Measurements from ENCODE around the gene CR1L. TPM values are rescaled to one million over a fixed set of nuclear protein-coding genes. Genes with fewer than 3 reads are reported as not detected.
A peak's percentile ranks its signal among the peaks of the same experiment; 100 is the strongest.
"Not testable (repeated sequence)": the region's sequence is repeated elsewhere in the genome, so short reads cannot be mapped to it uniquely, and the experiment has no call there.

CR1L gene
- total and polyA plus RNA-seq, 5 donors from 2014 or later = not detected

DNA sequence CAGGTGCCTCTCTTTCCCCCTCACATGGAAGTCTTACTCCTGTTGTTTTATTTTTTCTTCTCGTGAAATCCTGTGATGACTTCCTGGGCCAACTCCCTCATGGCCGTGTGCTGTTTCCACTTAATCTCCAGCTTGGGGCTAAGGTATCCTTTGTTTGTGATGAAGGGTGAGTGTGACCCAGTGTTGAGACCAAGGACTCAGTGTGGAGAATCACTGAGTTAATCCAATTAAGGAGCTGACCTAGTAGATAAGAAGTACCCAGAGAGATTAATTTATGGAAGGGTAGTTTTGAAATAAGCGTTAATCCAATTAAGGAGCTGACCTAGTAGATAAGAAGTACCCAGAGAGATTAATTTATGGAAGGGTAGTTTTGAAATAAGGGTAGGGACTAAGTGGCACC, 67.8 kb downstream of the CR1L start:
- not testable (repeated sequence) for H3K27me3 ChIP-seq (ENCODE audit: control insufficient read depth, insufficient read depth, low read length); H3K27ac ChIP-seq (ENCODE audit: insufficient read depth, low read length, poor library complexity, severe bottlenecking); H3K4me1 ChIP-seq (ENCODE audit: control insufficient read depth, insufficient read depth, low read length, poor library complexity, severe bottlenecking); H3K36me3 ChIP-seq (ENCODE audit: control insufficient read depth, insufficient read depth, low read length); ATAC-seq (ENCODE audit: low read depth in 2 of 2); H3K9me3 Mint-ChIP-seq; H3K36me3 Mint-ChIP-seq; H3K9me3 ChIP-seq (ENCODE audit: control insufficient read depth in 2 of 2, low read length in 2 of 2); H3K4me3 Mint-ChIP-seq; H3K4me1 Mint-ChIP-seq; H3K27ac Mint-ChIP-seq; H3K4me3 ChIP-seq (ENCODE audit: low read depth, low read length); DNase-seq
- H3K27me3 Mint-ChIP-seq = peaks cover 13% of the 10 kb centered on the region

DNA sequence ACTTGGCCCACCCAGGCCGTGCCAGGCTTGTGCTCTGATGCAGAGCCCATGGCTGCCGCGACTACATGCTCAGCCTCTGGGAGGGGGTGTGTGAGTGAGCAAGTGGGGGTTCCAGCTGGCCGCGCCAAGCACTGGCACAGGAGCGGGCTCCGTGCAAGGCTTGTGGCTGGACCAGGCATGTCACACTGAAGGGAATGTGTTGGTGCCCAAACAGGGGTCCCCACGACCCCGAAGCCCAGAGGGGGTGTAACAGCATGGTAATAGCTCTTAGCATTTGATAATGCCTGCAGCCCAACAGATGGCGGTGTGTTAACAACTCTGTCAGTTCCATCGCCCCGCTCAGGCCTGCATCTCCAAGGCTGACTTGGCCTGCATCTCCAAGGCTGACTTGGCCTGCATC, 68.6 kb downstream of the CR1L start:
- Histone ChIP-seq H3K27ac (ENCODE audit: insufficient read depth, low read length, poor library complexity, severe bottlenecking) (no peak overlapping the region), H3K4me1 (ENCODE audit: control insufficient read depth, insufficient read depth, low read length, poor library complexity, severe bottlenecking) (no peaks in the 10 kb centered on the region), H3K4me3 (ENCODE audit: low read depth, low read length) (no peak overlapping the region), H3K27me3 (ENCODE audit: control insufficient read depth, insufficient read depth, low read length) (no peaks in the 10 kb centered on the region), H3K9me3 (ENCODE audit: control insufficient read depth in 2 of 2, low read length in 2 of 2) (no peaks in the 10 kb centered on the region), H3K36me3 (ENCODE audit: control insufficient read depth, insufficient read depth, low read length) (no peaks in the 10 kb centered on the region)
- Mint-ChIP-seq H3K27me3 (peaks cover 11% of the 10 kb centered on the region), H3K36me3 (no peaks in the 10 kb centered on the region), H3K27ac (no peak overlapping the region), H3K9me3 (peaks cover 0 to 1% (median 0%) of the 10 kb centered on the region in 7 donors), H3K4me3 (no peak overlapping the region), H3K4me1 (no peaks in the 10 kb centered on the region)
- DNase-seq (peak in 1 of 3 donors; percentile 24), ATAC-seq (ENCODE audit: low read depth in 2 of 2) (no peak)

DNA sequence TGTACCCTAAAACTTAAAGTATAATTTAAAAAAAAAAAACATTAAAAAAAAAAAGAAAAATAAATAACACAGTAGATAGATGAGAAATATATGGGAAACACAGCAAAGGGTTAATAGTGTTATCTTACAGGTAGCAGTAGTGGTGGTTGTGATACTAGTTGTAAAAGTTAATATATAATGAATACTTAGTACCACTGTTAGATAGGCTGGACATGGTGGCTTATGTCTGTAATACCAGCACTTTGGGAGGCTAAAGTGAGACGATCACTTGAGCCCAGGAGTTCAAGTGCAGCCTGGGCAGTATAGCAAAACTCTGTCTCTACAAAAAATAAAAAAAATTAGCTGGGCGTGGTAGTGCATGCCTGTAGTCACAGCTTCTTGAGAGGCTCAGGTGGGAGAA, 74.3 kb downstream of the CR1L start:
- no peak overlapping the region for H3K27ac ChIP-seq (ENCODE audit: insufficient read depth, low read length, poor library complexity, severe bottlenecking)

DNA sequence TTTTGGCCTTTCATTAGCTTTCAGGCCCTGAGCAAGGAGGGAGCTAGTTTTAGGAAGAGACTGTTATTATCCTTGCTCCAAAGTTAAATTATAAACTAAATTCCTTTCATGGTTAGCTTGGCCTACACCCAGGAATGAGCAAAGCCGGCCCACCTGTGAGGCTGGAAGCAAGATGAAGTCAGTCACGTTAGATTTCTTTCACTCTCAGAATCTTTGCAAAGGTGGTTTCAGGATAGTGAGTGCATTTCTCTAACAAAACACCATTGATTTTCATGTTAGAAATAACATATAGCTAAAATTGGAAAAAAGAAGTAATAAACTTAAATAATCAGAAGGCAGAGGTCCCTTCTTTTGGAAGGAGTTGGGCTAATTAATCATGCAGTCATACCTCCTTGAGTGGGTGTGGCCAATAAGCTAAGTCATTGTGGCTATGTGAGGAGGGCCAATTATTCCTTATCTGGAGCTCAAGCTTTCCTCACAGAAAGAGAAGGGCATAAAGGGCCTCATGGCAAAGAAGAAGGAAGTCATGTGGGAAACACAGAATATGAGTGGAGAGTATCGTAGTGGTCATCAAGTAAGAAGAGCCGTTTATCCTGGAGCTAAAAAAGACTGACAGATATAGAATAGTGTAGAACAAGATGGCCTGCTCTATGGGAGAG, 83.4 kb downstream of the CR1L start:
- H3K9me3 ChIP-seq (ENCODE audit: control insufficient read depth in 2 of 2, low read length in 2 of 2); H3K27me3 ChIP-seq (ENCODE audit: control insufficient read depth, insufficient read depth, low read length); H3K36me3 ChIP-seq (ENCODE audit: control insufficient read depth, insufficient read depth, low read length); H3K36me3 Mint-ChIP-seq; H3K9me3 Mint-ChIP-seq; H3K4me1 ChIP-seq (ENCODE audit: control insufficient read depth, insufficient read depth, low read length, poor library complexity, severe bottlenecking); H3K4me3 ChIP-seq (ENCODE audit: low read depth, low read length); ATAC-seq (ENCODE audit: low read depth in 2 of 2); H3K4me3 Mint-ChIP-seq; H3K27ac ChIP-seq (ENCODE audit: insufficient read depth, low read length, poor library complexity, severe bottlenecking); H3K27me3 Mint-ChIP-seq; DNase-seq; H3K27ac Mint-ChIP-seq: not testable (repeated sequence)
- peaks cover 0 to 17% (median 5%) of the 10 kb centered on the region in 4 donors for H3K4me1 Mint-ChIP-seq

More for the DNA sequence above, 74.3 kb downstream of the CR1L start:
- H3K36me3 Mint-ChIP-seq = no peaks in the 10 kb centered on the region
- Histone ChIP-seq H3K36me3 (ENCODE audit: control insufficient read depth, insufficient read depth, low read length) (no peaks in the 10 kb centered on the region), H3K9me3 (ENCODE audit: control insufficient read depth in 2 of 2, low read length in 2 of 2) (no peaks in the 10 kb centered on the region), H3K4me1 (ENCODE audit: control insufficient read depth, insufficient read depth, low read length, poor library complexity, severe bottlenecking) (no peaks in the 10 kb centered on the region), H3K4me3 (ENCODE audit: low read depth, low read length) (no peak overlapping the region), H3K27me3 (ENCODE audit: control insufficient read depth, insufficient read depth, low read length) (peaks cover 2% of the 10 kb centered on the region)
- ATAC-seq (ENCODE audit: low read depth in 2 of 2) (no peak), DNase-seq (no peak)
- no peak overlapping the region for H3K27ac Mint-ChIP-seq
- H3K27me3 Mint-ChIP-seq = peaks cover 8% of the 10 kb centered on the region
- no peaks in the 10 kb centered on the region for H3K4me1 Mint-ChIP-seq
- no peak overlapping the region for H3K4me3 Mint-ChIP-seq
- peaks cover 0 to 3% (median 0%) of the 10 kb centered on the region in 7 donors for H3K9me3 Mint-ChIP-seq

DNA sequence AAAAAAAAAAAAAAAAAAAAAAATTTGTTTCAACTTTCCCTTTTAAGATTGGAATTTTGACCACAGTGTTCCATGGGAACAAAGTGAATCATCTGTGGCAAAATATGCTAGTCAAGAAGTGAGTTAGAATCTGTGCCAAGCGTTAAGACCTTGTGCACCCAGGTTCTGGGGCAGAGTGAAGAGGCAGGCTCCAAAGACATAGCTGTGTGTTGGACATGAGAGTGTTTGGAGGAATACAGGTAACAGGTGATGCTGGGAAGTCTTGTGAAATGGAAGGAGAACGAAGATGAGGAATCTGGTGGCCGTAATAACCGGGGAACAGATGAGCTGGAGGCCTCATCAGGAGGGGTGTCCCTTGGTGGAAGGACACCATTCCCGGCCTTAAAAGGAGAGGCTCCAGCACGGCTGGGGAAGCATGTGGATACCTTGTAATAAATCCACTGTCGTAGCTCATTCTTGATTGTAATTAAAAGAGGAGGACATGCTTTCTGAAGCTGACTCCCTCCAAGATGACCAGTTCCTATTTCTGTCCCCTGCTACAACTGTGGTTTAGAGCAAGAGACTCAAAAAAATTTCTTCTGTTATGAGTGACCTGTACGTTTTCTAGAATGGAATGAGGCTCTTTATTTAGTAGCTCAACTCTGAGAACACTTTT, 92.7 kb downstream of the CR1L start:
- H3K4me1 Mint-ChIP-seq; H3K4me3 ChIP-seq (ENCODE audit: low read depth, low read length); ATAC-seq (ENCODE audit: low read depth in 2 of 2); H3K4me3 Mint-ChIP-seq; H3K27me3 Mint-ChIP-seq; H3K27ac Mint-ChIP-seq; H3K4me1 ChIP-seq (ENCODE audit: control insufficient read depth, insufficient read depth, low read length, poor library complexity, severe bottlenecking); H3K36me3 Mint-ChIP-seq; H3K9me3 Mint-ChIP-seq; H3K27ac ChIP-seq (ENCODE audit: insufficient read depth, low read length, poor library complexity, severe bottlenecking); H3K27me3 ChIP-seq (ENCODE audit: control insufficient read depth, insufficient read depth, low read length); H3K9me3 ChIP-seq (ENCODE audit: control insufficient read depth in 2 of 2, low read length in 2 of 2); DNase-seq; H3K36me3 ChIP-seq (ENCODE audit: control insufficient read depth, insufficient read depth, low read length): not testable (repeated sequence)

DNA sequence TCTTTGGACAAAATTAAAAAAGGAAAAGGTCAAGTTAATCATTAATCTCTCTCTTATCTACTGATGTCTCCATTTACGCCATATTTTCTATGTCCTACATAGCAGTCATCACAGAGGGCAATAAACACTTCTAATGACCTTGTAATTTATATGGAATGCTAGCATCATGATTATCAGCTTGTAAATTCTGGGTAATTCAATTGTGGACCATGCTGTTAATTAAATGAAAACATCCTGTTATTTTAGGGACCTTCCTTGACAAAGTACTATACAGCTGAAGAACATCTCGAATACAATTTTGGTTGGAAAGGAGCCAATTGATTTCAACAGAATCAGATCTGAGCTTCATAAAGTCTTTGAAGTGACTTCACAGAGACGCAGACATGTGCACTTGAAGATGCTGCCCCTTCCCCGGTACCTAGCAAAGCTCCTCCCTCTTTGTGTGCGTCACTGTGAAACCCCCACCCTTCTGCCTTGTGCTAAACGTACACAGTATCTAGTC, 93.3 kb downstream of the CR1L start:
- not testable (repeated sequence) for H3K27me3 ChIP-seq (ENCODE audit: control insufficient read depth, insufficient read depth, low read length); H3K36me3 ChIP-seq (ENCODE audit: control insufficient read depth, insufficient read depth, low read length); ATAC-seq (ENCODE audit: low read depth in 2 of 2); H3K4me1 Mint-ChIP-seq; H3K27ac ChIP-seq (ENCODE audit: insufficient read depth, low read length, poor library complexity, severe bottlenecking); H3K4me3 ChIP-seq (ENCODE audit: low read depth, low read length); H3K9me3 Mint-ChIP-seq; H3K9me3 ChIP-seq (ENCODE audit: control insufficient read depth in 2 of 2, low read length in 2 of 2); H3K27me3 Mint-ChIP-seq; H3K4me1 ChIP-seq (ENCODE audit: control insufficient read depth, insufficient read depth, low read length, poor library complexity, severe bottlenecking); H3K36me3 Mint-ChIP-seq
- Mint-ChIP-seq H3K4me3 (peak overlapping the region in 1 of 4 donors; percentile 41), H3K27ac (peak overlapping the region in 1 of 3 donors; percentile 21)
- DNase-seq = peak in 2 of 3 donors; percentile 22 to 36

DNA sequence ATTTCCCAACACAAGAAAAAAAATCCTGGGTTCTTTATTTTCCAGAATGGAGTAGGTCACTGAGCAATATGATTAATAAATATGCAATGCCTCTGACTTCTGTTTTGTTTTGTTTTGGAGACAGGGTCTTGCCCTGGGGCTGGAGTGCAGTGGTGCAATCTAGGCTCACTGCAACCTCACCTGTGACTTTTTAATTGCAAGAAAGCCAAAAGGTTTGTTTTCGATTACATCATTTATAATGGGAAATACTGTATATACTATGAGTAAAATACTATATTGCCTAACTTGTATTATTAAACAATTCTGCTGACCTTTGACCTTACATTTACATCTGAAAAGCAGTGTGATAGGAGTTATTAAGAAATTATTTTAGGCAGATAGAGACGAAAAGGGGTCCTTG, 95.3 kb downstream of the CR1L start:
- ATAC-seq (ENCODE audit: low read depth in 2 of 2) (no peak), DNase-seq (no peak)
- Histone ChIP-seq H3K27ac (ENCODE audit: insufficient read depth, low read length, poor library complexity, severe bottlenecking) (no peak overlapping the region), H3K4me1 (ENCODE audit: control insufficient read depth, insufficient read depth, low read length, poor library complexity, severe bottlenecking) (no peaks in the 10 kb centered on the region), H3K4me3 (ENCODE audit: low read depth, low read length) (no peak overlapping the region), H3K9me3 (ENCODE audit: control insufficient read depth in 2 of 2, low read length in 2 of 2) (no peaks in the 10 kb centered on the region), H3K27me3 (ENCODE audit: control insufficient read depth, insufficient read depth, low read length) (no peaks in the 10 kb centered on the region), H3K36me3 (ENCODE audit: control insufficient read depth, insufficient read depth, low read length) (no peaks in the 10 kb centered on the region)
- Mint-ChIP-seq H3K36me3 (no peaks in the 10 kb centered on the region), H3K4me1 (peaks cover 0 to 8% (median 3%) of the 10 kb centered on the region in 4 donors), H3K27ac (no peak overlapping the region), H3K27me3 (peaks cover 5% of the 10 kb centered on the region), H3K9me3 (peaks cover 0 to 4% (median 0%) of the 10 kb centered on the region in 7 donors), H3K4me3 (no peak overlapping the region)

Measured in CD4-positive, CD25-positive, alpha-beta regulatory T cell (primary cell).